Epidermal melanocyte (primary cell): ENCODE data around the gene INTS1.
"Not testable (repeated sequence)": the region's sequence is repeated elsewhere in the genome, so short reads cannot be mapped to it uniquely, and the experiment has no call there.

Experiments
- DNase-seq: peaks from one replicate; pipeline ENCODE4 v3.0.0; 2011; ENCODE audit warnings: low spot score; ENCODE audit not compliant: insufficient read length

The INTS1 gene

DNA sequence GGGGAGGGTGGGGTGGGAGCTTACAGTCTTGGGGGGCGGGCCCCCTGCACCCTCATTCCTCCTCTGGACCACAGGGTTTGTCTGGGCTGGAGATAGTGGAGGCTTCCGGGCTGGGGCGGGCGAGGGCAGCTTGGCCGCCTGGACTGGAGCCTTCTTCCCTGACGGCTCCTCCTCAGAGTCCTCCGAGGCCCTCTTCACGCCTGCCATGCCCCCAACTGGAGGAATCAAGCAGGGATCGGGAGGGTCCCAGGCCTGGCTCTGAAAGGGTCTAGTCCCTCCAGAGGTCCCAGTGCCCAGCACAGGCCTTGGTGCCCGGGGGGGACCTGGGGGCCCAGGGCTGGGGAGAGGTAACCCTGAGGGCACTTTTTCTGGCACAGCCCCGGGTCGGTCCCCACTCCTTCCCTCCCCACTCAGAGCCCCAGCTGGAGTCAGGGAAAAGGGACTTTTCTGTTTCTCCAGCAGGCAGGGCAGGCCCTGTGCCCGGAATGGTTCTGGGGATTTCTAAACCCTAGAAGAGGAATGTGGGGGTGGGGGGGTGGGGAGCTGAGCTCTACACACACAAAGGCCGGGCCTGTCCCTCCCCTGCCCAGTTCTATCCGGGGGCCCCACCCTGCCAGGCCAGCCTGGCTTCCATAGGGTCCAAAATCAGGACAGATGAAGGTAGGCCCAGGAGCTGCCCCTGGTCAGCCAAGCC, 56.5 kb downstream of the INTS1 start:
- DNase-seq = no peak

DNA sequence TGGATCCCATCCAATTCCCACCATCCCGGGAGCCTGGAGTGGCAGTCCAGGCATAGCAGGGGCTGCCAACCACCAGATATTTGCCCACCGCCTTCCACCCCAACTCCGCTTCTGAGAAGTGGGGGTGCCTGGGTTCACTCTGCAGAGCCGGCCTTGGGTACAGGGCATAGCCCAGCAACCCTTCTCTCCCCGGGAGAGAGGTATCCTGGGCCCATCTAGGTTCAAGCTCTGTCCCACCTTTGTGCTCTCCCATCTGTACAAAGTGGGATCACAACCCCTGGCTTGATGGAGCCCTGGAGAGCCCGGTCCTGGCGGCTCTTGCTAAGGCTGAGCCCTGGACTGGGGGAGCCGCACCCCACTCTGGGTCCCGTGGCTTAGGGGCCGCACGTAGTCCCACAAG, 57.1 kb downstream of the INTS1 start:
- DNase-seq = no peak

DNA sequence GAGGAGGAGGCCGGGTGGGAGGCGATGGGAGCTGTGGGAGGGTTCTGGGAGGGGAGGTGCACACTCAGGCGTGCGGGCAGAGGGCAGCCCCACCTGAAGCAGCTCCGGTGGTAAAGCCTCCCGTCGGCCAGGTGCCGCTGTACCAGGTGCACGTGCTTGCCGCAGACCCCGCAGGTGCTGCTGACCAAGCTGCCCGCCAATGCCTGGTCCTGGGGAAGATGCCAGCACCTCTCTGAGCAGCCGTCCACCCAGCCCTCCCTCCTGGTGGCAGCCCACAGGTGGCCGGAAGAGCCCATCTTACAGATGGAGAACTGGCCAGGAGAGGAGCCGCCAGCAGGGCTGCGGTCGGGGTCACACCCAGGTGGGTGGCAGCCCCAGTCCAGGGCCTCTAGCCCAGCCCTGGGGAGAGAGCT, 57.6 kb downstream of the INTS1 start:
- no peak for DNase-seq

DNA sequence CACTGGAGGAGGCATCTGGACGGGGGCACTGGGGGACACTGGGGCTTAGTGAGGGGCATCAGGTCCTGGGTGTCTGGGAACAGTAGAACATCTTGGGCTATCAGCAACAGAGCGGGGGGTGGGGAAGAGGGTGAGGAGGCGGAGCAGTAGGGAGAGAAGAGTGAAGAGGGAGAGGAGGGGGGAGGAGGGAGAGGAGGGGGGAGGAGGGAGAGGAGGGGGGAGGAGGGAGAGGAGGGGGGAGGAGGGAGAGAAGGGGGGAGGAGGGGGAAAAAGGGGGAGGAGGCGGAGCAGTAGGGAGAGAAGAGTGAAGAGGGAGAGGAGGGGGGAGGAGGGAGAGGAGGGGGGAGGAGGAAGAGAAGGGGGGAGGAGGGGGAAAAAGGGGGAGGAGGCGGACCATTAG, 58.2 kb downstream of the INTS1 start:
- not testable (repeated sequence) for DNase-seq

DNA sequence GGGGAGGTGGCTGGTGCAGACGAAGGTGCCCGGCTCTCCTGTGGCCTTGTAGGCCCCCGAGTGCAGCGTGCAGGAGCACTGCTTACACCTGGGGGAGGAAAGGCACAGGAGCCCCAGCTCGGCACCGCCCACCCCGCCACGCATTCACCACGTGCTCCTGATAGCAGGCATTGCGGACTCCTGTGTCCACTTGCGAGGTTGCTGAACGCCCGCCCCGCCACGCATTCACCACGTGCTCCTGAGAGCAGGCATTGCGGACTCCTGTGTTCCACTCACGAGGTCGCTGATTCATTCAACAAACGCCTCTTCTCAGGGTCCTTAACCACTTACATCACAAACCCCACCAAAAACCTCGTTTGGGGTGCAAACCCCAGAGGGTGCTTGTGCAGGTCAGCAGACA, 58.8 kb downstream of the INTS1 start:
- DNase-seq = no peak

DNA sequence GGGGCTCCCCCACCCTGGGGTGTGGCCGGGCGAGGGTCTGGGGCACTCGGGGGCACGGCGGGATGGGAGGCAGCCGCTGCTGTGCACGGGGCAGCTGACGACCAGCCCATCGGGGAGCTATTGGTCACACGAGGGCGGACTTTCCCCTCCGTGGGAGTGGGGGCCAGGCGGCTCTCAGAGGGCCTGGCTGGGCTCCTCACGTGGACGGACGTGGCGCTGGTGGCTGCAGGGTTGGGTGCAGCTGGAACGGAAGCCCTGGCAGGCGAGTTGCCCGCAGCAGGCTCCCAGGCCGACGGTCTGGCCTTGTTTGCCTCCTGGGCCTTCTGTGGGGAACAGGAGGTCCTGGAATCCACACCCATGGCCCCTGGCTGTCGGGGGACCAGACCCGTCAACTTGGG, 59.3 kb downstream of the INTS1 start:
- DNase-seq = no peak

DNA sequence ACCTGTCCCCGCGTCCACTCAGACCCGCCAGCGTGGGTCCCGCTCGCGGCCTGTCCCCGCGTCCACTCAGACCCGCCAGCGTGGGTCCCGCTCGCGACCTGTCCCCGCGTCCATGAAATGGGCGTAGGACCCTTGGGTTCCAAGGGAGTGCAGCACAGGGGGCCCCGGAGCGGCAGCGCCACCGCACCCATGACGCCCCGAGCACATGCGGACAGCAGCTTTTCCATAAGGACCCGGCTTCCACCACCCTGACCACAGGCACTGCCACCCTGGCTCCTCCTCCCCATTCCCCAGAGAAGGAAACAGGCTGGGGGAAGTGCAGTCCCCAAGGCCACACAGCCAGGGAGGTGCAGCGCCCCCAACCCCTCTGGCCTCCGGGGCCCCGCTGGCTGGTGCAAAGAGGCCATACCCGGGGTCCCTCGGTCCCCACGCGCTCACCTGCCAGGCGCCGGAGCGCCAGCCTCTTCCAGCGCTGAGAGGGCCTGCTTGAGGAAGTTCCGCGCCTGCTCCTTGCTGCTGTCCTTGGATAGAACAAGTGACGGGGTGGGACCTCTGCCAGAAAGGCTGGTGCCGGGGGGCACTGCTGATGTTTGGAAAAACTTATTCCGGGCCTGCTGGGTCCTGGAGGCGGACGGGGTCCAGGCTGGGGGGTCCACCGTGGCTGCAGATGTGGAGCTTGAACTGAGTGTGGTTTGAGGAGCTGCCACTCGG, 59.8 kb downstream of the INTS1 start:
- no peak for DNase-seq

DNA sequence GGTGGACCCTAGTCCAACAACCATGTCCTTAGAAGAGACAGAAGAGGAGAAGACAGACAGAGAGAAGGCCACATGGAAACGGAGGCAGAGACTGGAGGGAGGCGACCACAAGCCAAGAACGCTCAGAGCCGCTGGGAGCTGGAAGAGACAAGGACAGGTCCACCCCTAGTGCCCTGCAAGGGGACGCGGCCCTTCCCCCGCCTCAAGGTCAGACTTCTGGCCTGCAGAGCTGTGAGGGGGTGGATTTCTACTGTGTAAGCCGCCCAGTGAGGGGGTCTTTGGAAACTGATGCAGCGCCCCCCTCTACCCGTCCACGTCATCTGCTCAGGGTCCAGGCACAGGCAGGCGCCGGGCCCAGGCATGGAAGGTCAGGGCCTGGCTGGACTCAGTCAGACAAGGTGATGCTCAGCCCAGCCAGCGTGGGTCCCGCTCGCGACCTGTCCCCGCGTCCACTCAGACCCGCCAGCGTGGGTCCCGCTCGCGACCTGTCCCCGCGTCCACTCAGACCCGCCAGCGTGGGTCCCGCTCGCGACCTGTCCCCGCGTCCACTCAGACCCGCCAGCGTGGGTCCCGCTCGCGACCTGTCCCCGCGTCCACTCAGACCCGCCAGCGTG, 60.5 kb downstream of the INTS1 start:
- not testable (repeated sequence) for DNase-seq

DNA sequence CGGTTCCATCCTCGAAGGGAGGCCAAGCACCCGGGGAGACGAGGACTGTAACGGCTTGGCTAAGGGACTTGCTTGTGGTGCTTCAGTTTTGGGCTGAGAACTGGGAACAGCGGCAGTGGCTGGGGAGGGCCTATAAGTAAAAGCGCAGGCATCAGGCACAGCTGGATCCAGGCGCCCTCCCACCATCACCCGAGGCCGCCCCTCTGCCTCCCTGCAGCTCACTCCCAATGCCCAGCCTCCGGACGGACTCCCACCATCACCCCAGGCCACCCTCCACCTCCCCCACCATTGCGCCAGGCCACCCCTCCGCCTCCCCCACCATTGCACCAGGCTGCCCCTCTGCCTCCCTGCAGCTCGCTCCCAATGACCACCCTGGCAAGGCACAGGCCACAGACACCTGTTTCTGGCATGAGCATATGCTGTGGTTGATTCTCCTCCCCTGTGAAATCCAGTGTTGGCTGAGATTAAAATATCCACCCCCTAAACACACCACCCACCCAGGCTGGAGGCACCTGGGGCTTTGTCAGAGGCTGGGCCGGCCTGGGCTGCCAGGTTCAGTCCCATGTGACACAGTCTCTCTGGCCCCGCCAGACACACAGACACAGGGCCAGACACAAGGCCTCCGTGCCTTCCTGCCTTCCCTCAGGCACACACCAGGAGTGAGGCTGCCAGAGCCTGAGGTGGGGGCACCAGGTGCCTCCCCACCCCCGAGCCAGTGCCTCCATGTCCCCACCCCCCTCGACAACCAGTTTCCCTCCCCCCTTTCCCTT, 61.6 kb downstream of the INTS1 start:
- DNase-seq = no peak

DNA sequence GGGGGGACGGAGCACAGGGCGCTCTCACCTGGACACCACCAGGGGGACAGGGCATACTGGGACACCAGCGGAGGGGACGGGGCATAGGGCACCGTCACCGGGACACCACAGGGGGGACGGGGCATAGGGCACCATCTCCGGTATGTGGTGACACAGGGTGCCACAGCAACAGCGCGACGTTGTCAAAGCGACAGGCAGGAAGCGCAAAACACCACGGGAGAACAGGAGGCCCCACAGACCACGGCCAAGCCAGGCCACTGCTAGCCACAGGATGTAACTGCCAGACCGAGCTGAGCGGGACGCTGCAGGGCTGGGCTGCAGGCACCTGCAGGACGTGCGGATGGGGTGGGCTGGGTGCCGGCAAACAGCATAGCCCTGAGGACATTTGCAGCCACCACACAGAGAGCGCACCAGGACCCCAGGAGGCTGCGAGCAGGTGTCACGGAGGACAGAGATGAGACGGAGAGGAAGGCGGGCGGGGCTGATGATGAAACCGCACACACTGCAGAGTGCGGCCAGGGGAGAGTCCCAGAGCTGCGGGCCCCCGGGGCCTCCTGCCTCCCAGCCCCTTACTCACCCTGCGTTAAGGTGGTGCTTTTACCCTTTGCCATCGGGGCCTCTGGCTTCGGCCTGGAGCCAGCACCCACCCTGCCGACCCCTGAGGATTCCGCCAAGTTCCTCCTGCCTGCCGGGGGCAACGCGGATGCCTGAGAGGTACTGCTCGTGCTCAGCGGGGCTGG, 62.4 kb downstream of the INTS1 start:
- no peak for DNase-seq

DNA sequence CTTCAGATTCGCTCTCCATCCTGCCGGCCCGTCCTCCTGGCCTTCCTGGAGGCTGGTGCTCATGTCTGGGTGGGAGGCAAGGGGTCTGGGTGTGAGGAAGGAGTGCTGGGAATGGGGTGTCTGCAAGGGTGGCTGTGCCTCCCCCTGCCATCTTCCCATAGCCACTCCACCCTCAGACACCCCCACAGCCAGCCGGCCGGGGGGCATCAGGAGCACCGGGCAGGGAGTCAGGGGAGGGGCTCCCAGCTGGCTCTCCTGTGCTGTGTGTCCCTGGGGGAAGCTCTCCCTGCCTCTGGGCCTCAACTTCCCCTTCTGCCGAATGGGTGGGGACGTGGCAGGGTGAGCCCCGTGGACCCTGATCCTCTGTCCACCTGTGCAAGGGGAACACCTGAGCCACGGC, 63.6 kb downstream of the INTS1 start:
- no peak for DNase-seq

DNA sequence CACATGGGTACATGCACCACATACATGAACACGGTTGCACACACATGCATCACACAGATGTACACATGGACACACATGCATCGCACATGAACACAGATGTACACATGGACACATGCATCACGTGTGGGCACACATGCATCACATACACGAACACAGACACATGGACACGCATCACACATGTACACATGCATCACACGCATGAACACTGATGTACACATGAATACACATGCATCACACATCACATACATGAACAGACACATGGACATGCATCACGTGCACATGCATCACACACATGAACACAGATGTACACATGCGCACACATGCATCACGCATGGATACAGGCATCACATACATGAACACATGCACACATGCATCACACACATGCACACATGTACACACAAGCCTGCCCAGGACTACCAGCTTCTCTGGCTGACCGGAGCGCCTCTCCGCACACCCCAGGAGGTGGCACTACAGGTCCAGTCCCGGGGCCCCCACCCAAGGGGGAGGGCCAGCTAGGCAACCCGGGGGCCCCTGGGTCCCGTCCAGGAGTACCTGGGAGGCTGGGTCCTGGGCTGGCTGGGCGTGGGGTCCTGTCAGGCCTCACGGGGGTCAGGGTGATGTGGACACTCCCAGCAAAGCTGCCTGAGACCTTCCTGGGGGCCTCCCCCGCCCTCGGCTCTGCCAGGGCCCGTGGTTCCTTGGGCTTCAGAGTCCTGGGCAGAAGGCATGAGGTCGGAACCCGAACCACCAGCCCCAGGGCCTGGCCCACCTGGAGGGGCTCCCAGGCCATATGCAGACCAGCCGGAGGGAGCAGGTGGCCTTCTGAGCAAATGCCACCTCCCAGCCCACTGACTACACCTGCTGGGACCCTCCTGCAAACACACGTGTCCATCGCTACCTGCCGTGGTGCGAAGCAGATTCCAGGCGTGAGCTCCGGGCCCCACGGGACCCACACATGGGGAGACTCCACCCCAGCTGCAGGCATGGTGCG, 64.5 kb downstream of the INTS1 start:
- DNase-seq = no peak

DNA sequence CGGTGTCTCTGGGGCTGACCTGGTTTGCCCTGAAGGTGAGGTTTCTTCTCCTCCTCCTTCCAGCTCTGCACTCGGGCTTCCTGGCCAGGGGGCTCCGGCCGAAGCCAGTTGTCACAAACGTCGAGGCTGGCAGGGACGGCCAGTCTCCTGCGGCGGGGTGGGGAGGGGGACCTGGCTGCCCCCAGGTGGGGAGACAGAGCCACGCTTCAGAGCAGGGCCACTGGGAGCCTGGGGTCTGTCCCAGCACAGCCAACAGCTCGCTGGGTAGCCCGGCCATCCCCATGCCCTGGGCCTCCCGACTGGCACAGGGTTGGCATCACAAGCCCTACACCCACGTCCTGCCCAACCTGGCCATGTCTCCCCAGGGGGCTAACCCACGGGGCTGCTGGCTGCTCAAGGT, 65.4 kb downstream of the INTS1 start:
- DNase-seq = no peak

DNA sequence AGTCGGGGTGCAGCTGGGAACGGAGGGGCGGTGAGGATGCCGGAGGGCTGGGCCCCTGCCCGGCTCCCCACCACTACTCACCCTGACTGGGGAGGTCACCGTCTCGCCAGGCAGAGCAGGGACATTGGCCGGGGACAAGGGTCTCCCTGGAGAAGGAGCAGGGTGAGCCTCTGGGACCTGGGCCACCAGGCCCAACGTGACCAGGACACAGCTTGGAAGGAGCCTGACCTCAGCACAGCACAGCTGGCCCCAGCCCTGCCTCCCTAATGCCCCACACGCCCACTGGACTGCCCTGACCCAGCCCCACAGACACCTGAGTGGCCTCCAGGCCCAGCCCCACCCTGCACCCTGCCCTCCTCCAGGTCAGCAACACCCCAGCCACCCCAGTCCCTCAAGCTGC, 66.0 kb downstream of the INTS1 start:
- DNase-seq = no peak

DNA sequence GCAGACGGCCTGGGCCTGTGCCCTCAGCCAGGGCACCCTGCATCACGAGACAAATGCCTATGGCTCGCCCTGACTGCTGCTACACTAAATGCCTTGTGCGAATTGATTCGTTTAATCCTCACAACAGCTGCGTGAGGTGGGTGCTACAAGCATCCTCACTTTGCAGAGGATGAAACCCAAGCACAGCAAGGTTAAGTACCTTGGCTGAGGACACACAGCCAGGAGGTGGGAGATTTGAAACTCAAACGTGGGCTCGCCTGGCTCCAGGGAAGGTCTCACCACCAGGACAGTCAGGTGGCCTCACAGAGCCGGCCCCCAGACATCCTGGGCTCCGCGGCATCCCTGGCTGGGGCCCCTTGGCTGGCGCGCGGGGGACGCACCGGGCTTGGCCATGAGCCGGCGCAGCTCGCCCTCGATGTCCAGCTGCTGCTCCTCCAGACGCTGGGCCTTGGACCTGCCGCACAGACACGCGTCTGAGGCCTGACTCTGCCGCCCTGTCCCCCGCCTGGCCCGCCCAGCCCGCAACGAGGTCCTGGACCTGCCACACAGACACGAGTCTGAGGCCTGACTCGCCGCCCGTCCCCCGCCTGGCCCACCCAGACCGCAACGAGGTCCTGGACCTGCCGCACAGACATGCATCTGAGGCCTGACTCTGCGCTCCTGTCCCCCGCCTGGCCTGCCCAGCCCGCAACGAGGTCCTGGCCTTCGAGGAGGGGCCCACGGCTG, 66.9 kb downstream of the INTS1 start:
- DNase-seq = no peak

DNA sequence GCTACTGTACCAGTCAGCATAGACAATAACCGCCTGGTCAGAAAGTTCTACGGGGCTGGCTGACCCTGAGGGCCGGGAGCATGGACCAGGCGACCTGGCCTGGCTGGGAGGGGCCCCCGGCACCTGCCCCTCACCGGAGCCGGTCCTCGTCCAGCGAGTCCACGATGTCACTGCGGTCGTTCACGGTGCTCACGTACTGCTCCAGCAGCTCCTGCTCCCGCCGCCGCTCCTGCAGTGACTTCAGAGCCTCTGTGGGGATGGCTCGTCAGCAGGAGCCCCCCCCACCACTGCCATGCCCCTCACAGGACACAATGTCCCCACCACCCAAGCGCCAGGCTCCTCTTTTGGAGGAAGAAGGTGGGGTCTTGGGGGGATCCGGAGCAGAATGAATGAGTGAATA, 67.6 kb downstream of the INTS1 start:
- DNase-seq = no peak

DNA sequence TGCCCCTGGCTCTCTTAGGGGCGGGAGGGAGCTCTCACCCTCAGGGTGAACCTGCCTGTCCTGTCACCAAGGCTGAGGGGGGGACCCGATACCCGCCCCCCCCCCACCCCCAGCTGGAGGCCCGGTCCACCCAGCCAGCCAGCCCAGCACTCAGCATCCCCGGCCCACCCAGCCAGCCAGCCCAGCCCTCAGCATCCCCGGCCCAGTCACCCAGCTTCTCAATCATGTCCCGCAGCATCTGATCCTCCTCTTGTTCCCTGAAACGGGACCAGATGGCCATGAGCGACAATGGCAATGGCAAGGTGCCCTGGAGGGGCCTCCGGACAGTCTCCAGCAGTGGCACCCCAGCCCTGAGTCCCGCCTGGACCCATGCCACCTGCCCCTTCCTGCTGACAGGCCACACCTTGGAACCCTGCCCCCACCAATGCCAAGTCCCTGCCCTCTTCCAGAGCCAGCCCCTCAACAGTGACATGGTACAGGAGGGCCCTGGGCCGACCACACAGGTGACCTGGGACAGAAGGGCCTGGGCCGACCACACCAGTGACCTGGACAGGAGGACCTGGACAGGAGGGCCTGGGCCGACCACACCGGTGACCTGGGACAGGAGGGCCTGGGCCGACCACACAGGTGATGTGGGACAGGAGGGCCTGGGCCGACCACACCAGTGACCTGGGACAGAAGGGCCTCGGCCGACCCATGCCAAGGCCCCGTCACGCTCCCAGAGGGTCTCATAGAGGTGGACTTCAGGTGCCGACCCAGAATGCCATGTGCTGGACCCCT, 69.1 kb downstream of the INTS1 start:
- no peak for DNase-seq

DNA sequence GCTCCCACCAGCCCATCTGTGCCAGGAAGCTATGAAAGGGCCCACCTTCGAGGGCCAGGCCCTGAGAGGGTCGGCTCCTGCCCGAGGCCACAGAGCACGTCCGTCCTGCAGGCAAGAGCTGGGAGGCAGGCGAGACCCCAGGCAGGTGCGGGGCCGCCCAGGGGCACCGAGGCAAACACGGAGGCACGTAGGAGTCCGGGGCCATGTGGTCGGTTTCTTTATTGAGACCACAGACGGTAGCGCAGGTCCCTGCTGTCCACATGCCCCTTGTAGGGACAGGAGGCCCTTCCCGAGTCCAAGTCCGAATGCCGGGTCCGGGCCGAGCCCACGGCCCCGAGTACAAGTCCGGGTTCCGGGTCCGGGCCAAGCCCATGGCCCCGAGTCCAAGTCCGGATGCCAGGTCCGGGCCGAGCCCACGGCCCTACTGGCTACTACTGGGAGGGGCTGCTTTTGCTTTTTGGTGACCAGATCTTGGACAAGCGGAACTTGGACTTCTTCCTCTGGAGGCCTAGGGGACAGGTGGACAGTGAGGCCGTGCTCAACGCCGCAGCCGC, 69.9 kb downstream of the INTS1 start:
- DNase-seq = no peak
